ENCODE measurements around the gene MYOZ3. TPM values are rescaled to one million over a fixed set of nuclear protein-coding genes. Genes with fewer than 3 reads are reported as not detected.

MYOZ3 gene
- total RNA-seq, 2 donors from 2014 or later: 0.81 to 2.8 TPM

- H3K4me1 ChIP-seq (ENCODE audit: control insufficient read depth in 1 of 2, low read depth in 2 of 2): peaks cover 70 to 99% of the 10 kb centered on the region in 2 donors
- DNase-seq (ENCODE audit: low spot score) (no peak), ATAC-seq (ENCODE audit: insufficient number of reproducible peaks, low FRiP score, low read depth) (no peak)
- H3K36me3 ChIP-seq: no peaks in the 10 kb centered on the region
- no peaks in the 10 kb centered on the region for H3K9me3 ChIP-seq
- no peak for TF ChIP-seq CTCF (IDR thresholded peaks at IDR 0.05)
- no peaks in the 10 kb centered on the region for H3K27me3 ChIP-seq (replicated peaks; ENCODE audit: insufficient read depth)
- H3K27ac ChIP-seq: peak overlapping the region; percentile 52 to 100
- peak overlapping the region; percentile 10 for H3K4me3 ChIP-seq
Measured at GRCh38 chr5:150632305-150633160, 28.5 kb upstream of the MYOZ3 start.

DNA sequence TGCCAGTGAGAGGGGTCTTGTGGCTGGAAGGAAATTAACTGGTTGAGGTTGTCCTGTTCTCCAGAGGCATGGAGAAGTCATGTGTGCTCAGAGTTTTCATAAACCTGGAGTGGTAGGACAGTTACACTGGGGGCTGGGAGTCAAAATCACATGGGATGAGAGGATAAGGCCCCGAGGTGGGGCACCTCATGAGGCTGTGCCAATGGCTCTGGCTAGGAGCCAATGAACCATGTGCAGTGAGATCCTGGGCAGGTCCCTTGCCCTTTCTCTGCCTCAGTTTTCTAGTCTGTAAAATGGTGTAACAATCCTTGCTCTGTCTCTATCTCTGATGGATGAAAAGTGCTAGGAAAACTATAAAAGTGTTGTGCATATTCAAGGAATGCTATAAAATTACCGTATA is 27.6 kb upstream of the MYOZ3 start:
- H3K4me3 ChIP-seq: no peak overlapping the region
- no peaks in the 10 kb centered on the region for H3K9me3 ChIP-seq
- DNase-seq (ENCODE audit: low spot score) (no peak), ATAC-seq (ENCODE audit: insufficient number of reproducible peaks, low FRiP score, low read depth) (no peak)
- TF ChIP-seq CTCF (IDR thresholded peaks at IDR 0.05): no peak
- peaks cover 76 to 99% of the 10 kb centered on the region in 2 donors for H3K4me1 ChIP-seq (ENCODE audit: control insufficient read depth in 1 of 2, low read depth in 2 of 2)
- H3K27me3 ChIP-seq (replicated peaks; ENCODE audit: insufficient read depth): no peaks in the 10 kb centered on the region
- H3K36me3 ChIP-seq: no peaks in the 10 kb centered on the region
- peak overlapping the region; percentile 52 to 100 for H3K27ac ChIP-seq

DNA sequence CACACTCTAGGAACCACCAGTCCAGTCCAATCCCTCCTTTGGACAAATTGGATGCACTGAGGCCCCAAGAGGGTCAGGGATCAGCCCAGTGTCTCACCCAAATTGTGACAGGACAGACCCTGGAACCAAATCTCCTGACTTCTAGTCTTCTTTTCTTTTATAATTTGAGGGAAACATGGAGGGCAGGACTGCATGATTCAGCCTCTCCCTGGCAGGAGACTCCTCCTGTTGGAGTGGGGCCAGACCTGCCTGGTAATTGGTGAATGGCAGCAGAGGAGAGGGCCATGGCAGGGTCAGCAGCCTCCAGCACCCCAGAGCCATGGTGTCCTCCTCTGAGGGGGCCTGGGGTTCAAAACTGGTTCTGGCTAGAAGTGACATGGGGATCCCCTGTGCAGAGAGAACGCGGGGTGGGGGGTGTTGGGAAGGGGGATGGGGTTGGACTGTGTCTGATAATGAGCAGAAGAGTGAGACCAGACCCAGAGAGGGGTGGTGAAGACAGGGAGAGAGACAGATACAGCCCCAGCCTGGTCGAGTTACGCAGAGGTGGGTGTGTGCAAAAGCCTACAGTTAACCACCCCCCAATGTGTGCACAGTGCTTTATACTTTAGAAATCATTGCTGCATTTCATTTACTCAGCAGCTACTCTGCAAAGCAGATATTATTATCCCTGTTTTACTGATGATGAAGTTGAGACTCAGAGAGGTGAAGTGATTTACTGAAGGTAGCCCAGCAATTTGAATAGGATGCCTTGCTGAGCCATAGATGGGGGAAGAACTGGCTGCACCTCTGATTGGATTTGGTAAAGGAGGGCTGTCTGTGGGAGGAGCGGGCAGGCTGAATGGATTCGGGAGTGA is 24.4 kb upstream of the MYOZ3 start:
- H3K27ac ChIP-seq: peak overlapping the region; percentile 94 to 98
- DNase-seq (ENCODE audit: low spot score) (peak; percentile 68), ATAC-seq (ENCODE audit: insufficient number of reproducible peaks, low FRiP score, low read depth) (no peak)
- TF ChIP-seq CTCF (IDR thresholded peaks at IDR 0.05): no peak
- H3K4me1 ChIP-seq (ENCODE audit: control insufficient read depth in 1 of 2, low read depth in 2 of 2): peaks cover 74 to 97% of the 10 kb centered on the region in 2 donors
- H3K27me3 ChIP-seq (replicated peaks; ENCODE audit: insufficient read depth): no peaks in the 10 kb centered on the region
- H3K36me3 ChIP-seq: no peaks in the 10 kb centered on the region
- H3K9me3 ChIP-seq: no peaks in the 10 kb centered on the region
- H3K4me3 ChIP-seq: no peak overlapping the region

DNA sequence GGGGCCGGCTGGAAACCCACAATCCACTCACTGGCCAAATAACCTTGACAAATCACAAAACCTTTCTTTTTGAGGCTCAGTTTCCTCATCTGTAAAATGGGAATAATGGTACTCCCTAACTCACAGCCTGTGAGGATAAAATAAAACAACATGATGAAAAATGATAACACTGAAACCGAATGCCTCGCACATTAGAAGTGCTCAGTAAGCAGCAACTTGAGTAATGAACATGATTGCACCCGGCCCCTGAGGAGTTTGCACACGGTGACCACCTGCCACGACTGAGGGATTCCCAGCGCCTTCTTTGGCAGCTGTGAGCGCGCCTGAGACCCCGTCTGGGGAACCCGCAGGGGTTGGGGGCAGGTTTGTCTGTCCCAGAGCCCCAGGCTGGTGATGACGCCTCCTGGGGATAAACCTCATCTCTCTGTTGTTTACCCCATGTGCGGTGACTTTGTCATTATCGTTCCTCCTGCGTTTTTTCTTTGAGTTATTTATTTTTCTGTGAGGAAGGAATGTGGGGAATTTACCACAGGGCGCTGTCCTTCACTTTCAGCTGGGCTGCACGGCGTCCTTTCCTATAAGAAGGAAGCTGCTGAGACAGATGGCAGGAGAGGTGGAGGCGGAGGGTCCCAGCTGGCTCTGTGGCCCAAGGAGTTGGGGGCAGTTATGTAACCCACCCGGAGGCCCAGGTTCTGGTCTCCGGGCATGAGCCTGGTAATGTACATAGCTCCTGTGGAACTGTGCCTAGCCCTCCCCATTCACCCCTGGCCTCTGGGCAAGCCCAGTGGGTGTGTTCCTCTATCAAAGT is 23.6 kb upstream of the MYOZ3 start:
- no peak for TF ChIP-seq CTCF (IDR thresholded peaks at IDR 0.05)
- DNase-seq (ENCODE audit: low spot score): no peak

More for the DNA sequence above, 23.6 kb upstream of the MYOZ3 start:
- Histone ChIP-seq H3K4me3 (peak overlapping the region; percentile 26), H3K27ac (peak overlapping the region; percentile 94 to 98), H3K9me3 (no peaks in the 10 kb centered on the region), H3K36me3 (no peaks in the 10 kb centered on the region), H3K4me1 (ENCODE audit: control insufficient read depth in 1 of 2, low read depth in 2 of 2) (peaks cover 74 to 97% of the 10 kb centered on the region in 2 donors), H3K27me3 (replicated peaks; ENCODE audit: insufficient read depth) (no peaks in the 10 kb centered on the region)
- ATAC-seq (ENCODE audit: insufficient number of reproducible peaks, low FRiP score, low read depth): no peak

All from thoracic aorta (tissue), 2 donors.